ENCODE results near the gene DYRK2.
"Not testable (repeated sequence)": the region's sequence is repeated elsewhere in the genome, so short reads cannot be mapped to it uniquely, and the experiment has no call there.

Gene DYRK2

DNA sequence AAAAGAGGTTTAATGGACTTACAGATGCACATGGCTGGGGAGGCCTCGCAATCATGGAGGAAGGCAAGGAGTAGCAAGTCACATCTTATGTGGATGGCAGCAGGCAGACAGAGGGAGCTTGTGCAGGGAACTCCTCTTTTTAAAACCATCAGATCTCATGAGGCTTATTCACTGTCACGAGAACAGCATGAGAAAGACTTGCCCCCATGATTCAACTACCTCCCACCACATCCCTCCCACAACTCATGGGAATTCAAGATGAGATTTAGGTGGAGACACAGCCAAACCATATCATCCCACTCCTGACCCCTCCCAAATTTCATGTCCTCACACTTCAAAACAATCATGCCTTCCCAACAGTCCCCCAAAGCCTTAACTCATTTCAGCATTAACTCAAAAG is 24.0 kb downstream of the DYRK2 start:
- not testable (repeated sequence) for DNase-seq

- DNase-seq: not testable (repeated sequence)
Observed at GRCh38 chr12:67673509-67673908, 25.0 kb downstream of the DYRK2 start.

- no peak for DNase-seq
Observed at GRCh38 chr12:67674417-67674816, 25.9 kb downstream of the DYRK2 start.

- DNase-seq: no peak
Observed at GRCh38 chr12:67676624-67677023, 28.1 kb downstream of the DYRK2 start.

GRCh38 chr12:67677166-67677565 is 28.6 kb downstream of the DYRK2 start:
- DNase-seq: no peak

GRCh38 chr12:67681105-67681778 is 32.7 kb downstream of the DYRK2 start:
- DNase-seq: no peak

- no peak for DNase-seq
Observed at GRCh38 chr12:67681941-67682620, 33.5 kb downstream of the DYRK2 start.

- DNase-seq: no peak
Observed at GRCh38 chr12:67689385-67689784, 40.8 kb downstream of the DYRK2 start.

GRCh38 chr12:67690656-67691055 is 42.1 kb downstream of the DYRK2 start:
- DNase-seq: no peak

DNA sequence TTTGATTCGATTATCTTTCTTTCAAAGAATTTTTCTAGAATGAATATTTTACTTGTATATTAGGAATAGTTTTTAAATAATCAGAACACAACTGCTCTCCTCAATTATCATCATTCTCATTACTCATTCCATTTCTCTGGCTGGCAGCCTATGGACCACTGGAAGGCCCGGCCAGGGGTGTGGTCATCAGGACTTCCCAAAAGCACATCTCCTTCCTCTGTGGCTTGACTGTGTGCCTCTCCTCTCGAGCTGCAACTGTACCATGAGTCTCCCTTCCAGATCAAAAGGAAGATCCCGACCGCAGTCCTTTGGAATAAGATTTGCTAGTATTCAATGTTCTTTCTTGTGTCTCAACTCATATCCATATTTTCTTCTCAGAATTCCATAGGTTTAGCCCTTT is 42.7 kb downstream of the DYRK2 start:
- no peak for DNase-seq

- DNase-seq: no peak
Observed at GRCh38 chr12:67692135-67692534, 43.6 kb downstream of the DYRK2 start.

- DNase-seq: no peak
Observed at GRCh38 chr12:67692966-67693365, 44.4 kb downstream of the DYRK2 start.

DNA sequence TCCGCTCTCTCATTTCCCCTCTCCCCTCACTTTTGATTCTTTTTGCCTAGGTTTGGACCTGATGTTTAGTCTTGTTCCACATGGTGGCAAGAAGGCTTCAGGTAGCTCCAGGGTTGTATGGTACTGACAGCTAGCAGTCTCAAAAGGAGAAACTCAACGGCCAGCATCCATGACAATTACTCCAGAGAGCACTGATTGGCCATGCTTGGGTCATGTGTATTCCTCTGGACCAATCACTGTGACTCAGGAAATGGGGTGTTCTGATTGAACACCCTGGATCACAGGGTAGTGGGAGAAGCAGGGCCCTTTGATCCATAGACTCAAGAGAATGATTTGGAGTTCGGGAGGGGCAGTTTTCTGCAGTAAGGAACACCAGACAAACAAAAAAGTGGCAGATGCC is 45.3 kb downstream of the DYRK2 start:
- DNase-seq: no peak

GRCh38 chr12:67694306-67694900 is 45.9 kb downstream of the DYRK2 start:
- no peak for DNase-seq

GRCh38 chr12:67695974-67696373 is 47.4 kb downstream of the DYRK2 start:
- DNase-seq: no peak

GRCh38 chr12:67697443-67697842 is 48.9 kb downstream of the DYRK2 start:
- DNase-seq: no peak

GRCh38 chr12:67697967-67698366 is 49.4 kb downstream of the DYRK2 start:
- no peak for DNase-seq

- peak; percentile 32 for DNase-seq
Observed at GRCh38 chr12:67698672-67699581, 50.4 kb downstream of the DYRK2 start.

GRCh38 chr12:67701121-67701520 is 52.6 kb downstream of the DYRK2 start:
- no peak for DNase-seq

GRCh38 chr12:67702136-67702535 is 53.6 kb downstream of the DYRK2 start:
- no peak for DNase-seq

GRCh38 chr12:67704071-67704470 is 55.5 kb downstream of the DYRK2 start:
- no peak for DNase-seq

- DNase-seq: no peak
Observed at GRCh38 chr12:67705394-67706370, 57.1 kb downstream of the DYRK2 start.

Measured in activated CD4-positive, CD25-positive, alpha-beta regulatory T cell treated with anti-CD3 and anti-CD28 coated beads, Interleukin-2, amount 50 U/mL, for 72 hours (primary cell).